ENCODE data around the gene LRP2.
"Not testable (repeated sequence)": the region's sequence is repeated elsewhere in the genome, so short reads cannot be mapped to it uniquely, and the experiment has no call there.

LRP2 gene

DNA sequence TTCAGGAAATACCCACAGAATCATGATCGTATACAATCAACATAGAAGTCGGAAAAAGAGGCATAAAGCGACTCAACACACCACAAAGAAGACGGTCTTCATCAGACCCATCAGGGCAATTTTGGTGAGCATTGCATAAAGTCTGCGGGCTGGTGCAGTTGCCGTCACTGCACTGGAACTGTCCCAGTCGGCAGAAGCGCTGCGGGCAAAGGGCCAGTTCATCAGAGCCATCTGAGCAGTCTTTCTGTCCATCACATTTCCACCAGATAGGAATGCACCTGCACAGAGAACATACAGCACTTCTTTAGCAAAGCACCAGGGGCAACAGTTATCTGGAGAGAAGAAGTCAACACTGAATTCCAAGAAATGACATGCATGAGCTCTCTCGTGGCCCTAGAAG is 187.2 kb downstream of the LRP2 start:
- no peak for DNase-seq (ENCODE audit: low spot score)

DNA sequence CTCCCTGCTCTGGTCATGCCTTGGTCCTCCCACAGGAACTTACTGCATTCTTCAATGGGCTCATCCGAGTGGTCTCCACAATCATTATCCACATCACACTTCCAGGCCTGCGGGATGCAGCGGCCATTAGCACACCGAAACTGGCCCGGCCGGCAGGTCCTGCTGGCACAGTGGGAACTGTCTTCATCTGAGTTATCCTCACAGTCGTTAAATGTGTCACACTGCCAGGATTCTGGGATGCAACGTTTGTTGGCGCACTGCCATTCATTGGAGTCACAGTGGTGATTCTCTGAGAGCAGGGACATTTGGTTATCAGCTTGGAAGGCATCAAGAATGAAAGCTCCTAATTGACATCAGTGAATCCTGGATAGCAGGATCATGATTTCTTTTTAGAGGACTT is 188.5 kb downstream of the LRP2 start:
- no peak for DNase-seq (ENCODE audit: low spot score)

DNA sequence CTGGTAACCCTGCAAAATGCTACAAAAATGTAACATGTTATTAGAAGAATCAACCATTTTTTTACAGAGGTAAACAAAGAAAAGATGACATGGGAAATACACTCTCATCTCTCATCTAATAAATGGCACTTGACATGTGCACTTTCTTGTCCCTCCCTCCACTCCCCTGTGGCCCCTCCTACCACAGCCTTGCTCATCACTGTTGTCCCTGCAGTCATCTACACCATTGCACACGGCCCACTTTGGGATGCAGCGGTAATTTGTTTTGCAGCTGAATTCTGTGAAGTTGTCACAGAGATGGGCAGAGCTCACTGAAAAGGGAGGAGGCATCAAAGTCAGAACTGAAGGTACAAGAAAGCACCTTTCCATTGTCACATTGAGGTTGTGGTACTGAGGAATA is 189.4 kb downstream of the LRP2 start:
- no peak for DNase-seq (ENCODE audit: low spot score)

DNA sequence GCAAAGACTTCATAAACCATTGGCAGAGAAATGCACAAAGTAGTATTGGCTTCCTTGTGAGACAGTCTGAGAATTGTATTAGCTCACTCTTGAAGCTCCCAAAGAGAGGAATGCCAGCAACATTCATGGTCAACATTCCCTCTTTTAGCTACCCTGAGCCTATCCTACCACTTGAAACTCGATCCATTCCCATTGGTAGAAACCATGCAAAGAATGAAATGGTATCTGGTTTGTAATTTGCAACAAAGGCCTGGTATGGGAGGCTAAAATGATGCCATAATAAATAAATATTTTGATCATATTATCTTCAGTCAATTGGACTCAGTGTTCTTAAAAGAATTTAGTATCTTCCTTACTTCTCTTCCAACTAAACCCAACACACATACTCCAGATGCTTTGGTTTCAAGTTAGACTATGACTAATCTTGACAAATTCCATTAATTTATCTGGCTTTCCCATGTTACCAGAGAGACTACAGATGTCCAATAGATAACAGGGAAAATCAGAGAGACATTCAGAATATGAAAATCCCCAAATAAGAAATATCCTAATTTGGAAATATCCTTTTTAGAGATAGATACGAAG is 190.1 kb downstream of the LRP2 start:
- no peak for DNase-seq (ENCODE audit: low spot score)

DNA sequence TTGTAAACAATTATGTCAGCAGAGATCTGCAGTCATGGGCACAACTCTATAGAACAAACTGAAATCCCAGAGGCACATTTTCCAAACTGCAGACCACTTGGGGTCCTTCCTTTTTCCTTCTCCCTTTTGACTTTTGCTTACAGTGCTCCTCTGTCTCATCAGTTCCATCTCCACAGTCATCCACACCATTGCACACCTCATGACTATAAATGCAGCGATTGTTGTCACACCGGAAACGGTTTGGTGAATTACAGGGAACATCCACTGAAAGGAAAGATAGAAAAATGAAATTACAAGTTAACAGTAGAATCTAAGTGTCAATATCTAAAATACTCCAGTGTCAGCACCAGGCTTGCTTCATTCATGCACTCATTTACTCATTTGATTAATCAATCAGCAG is 196.5 kb downstream of the LRP2 start:
- no peak for DNase-seq (ENCODE audit: low spot score)

DNA sequence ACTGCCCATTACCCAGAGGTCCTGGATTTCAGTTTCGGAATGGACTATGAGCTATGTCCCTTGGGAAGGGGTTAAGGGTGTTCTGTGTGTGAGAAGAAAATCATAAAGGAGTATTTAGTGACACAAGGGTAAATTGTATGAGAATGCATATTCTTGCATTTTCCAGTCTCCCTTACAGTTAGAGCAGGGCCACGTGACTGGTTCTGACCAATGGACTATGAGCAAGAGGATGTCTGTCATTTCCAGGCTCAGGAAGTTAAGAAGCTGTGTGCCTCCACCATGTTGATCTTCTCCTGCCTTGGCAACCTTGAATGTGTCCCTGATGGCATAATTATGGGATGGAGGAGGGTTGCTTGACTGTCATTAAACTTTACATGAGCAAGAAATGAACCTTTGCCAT is 198.0 kb downstream of the LRP2 start:
- no peak for DNase-seq (ENCODE audit: low spot score)

DNA sequence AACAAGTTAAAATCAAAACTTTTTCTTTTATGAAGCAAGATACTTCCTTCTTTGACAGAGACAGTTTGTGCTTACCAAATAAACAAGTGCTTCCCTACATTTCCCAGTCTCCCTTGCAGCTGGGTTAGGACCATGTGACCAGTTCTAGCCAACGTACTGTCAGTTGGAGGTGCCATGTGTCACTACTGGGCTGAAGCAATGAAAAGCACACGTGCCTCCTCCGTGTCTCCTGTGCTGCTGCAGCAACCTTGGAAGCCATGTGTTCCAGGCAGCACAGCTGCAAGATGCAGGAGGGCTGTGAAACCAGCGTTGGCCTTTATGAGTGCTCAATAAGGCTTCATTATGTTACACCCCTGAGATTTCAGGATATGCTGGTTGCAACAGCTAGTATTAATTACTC is 199.7 kb downstream of the LRP2 start:
- DNase-seq (ENCODE audit: low spot score) = no peak

DNA sequence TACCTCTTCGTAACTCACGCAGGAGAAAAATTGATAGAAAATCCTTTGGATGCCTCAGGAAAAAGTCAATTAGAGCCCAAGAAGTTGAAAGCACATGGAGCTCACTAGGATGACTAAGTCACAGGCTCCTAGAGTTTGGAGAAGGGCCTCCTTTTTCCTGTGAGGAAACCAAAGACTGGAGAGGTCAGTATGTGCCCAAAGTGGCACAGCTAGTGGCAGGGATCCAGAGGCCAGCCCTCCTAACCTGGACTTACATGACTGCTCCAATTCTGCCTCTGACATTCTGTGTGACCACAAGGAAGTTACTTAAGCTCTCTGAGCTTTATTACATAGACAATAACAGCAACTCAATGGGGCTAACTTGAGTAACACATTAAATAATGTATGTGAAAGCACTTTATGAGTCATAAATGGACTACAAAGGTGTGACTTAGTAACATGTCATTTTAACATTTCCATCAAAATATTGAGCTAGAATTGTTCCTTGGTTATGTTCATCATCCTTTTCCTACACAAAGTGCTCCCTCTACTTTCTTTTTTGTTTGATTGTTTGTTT is 201.3 kb downstream of the LRP2 start:
- no peak for DNase-seq (ENCODE audit: low spot score)

DNA sequence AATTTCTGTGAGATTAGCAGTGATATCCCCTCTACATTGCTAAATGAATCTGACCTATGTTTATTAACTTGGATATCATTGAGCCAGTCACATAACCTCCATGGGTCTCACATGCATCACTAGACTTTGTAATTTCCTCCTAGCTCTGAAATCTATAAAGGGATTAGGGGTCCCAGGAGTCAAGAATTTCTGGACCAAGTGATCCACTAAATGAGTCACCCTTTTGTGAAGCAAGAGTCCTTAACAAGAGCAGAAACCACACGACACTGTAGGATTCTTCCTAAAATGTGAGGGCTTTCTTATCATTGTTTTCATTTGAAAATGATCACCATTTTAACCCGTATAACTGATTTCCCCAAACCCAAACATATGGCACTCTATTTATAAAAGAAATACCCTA is 202.6 kb downstream of the LRP2 start:
- no peak for DNase-seq (ENCODE audit: low spot score)

DNA sequence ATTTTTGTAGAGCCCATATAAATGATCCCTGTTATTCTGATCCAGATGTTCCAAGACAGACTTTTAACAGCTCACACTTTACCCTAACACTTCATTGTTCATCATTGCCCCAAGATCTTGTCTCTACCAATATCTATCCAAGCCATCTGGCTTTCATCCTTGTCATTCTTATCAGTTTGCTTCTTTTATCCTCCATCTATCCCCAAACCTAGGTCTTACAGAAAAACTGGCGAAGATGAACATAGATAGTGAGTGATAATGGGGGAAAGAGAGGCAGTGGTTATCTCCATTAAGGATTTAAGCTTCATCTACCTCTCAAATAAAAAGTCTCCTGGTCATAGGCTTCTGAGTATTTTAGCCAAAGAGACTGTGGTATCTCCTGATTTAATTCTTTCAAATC is 203.5 kb downstream of the LRP2 start:
- no peak for DNase-seq (ENCODE audit: low spot score)

DNA sequence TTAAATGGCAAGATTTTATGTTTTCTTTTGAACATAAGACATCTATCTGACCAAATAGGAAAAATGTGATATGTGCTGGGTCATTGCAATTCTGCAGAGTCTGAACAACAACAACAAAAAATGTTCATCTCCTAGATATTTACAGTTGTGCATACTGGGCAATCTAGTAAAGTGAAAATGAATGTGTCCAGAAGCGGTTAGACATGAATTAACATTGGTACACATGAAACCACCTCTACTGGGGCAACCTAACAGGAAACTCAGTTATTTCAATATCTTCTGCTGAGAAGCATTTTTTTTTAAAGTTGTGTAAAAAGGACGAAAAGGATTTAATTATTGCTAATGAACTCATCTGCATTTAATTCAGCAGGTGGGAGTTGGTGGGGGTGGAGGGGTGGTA is 216.1 kb downstream of the LRP2 start:
- DNase-seq (ENCODE audit: low spot score) = no peak

DNA sequence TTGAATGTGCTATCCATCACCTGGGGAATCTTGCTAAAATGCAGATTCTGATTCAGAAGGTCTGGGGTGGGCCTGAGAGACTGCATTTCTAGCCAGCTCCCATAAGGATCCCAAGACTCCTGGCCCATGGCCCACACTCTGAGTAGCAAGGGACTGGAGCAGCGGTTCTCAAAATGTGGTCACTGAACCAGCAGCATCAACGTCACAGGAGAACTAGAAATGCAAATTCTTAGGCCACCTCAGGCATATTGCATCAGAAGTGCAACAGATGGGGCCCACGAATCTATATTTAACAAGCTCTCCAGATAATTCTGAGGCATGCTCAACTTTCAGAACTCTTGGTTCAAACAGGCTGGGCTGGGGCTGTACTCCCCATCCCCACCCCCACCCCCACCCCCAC is 218.3 kb downstream of the LRP2 start:
- DNase-seq (ENCODE audit: low spot score) = no peak

DNA sequence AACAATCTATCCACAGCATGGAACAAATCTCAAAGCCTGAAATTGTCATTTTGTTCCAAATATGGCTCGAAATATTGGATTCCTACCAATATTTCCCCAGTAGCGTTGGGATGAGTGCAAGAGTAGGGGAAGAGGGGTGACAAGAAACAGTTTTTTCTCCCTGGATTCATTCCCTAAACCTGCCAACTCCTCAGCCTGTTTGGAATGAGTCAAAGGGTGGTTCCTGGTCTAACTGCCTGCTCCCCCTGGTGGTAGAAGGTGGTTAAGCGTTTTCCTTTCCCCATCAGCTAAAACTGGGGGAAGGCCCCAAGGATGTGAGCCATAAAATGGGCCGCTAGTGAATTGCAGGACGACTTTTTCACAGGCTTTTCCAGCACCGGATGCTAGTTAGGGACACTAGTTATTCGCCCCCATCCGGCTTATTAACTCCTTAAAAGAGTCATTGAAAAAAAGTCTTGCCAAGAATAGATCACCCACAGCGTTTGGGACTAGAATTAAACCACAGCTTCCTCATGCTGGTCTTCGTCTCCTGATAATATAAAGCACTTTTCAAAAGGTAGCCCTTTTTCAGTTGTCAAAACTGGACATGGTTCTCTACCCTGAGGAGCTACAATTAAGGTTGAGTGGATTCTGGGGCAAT is 220.5 kb downstream of the LRP2 start:
- peak; percentile 51 for DNase-seq (ENCODE audit: low spot score)

DNA sequence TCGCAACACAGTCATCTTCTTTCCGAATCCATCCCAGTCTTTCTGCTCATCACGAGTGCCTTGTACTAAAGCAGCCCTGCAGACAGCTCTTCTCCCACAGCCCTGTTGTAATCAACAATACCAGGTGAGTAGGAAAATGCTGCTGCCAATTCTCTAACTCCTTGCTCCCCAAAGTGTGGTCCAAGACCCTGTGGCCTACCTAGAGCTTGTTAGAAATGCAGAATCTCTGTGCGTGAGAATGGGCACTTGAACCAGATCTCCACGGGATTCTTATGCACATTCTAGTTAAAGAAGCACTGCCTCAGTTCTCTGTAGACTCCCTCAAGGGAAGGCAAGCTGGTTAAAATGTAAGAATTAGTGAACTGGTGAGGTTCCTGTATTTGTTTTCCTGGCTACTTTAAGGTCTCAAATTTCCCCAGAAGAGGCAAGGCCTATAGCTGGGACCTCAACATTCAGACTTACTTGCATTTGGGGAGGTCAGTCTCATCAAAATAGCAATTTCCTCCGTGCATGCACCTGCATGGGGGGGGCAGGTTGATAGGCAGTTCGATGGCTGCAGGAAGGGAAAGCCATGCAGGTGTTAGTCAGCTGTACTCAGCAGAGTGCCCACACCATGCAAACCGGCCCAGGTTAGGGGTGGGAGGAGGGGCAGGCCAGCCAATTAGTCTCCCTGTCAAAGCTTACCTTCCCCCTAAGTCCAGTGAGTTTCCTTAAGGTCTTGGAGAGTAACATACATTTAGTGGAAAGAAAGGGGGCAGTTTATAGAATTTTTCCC is 222.2 kb downstream of the LRP2 start:
- DNase-seq (ENCODE audit: low spot score) = no peak

DNA sequence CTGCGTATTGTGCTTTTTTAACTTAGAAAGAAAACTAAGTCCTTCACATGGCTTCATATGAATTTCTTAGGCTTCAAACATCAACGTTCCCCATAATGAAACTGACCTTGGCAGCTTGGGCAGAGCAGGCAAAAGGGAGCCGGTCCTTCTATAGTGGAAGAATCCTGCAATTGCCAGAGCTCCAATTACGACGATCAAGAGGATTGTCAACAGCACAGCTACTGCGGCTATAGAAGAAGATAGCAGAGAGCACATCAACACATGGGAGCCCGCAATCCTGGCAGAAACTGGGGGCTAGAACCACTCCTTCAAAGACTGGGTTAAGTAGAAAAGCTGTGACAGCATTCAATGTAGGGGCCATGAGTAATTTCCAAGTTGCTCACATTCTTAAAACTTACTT is 223.2 kb downstream of the LRP2 start:
- no peak for DNase-seq (ENCODE audit: low spot score)

DNA sequence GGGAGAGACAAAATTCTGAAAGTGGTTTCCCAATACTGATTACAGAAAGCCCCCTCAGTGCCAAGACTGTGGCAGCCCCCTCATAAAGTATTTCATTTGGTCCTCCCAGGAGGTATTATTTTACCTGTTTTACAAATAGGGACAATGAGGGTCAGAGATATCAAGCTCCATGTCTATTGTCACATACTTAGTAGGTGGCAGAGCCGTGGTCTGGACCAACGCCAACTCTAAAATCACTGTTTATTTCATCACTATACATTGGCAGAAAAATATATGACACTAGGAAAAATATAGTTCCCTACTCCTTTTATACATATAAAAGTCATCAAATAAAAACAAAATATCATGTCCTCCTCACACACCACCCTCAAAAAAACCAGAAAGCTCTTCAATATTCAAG is 224.4 kb downstream of the LRP2 start:
- DNase-seq (ENCODE audit: low spot score) = no peak

DNA sequence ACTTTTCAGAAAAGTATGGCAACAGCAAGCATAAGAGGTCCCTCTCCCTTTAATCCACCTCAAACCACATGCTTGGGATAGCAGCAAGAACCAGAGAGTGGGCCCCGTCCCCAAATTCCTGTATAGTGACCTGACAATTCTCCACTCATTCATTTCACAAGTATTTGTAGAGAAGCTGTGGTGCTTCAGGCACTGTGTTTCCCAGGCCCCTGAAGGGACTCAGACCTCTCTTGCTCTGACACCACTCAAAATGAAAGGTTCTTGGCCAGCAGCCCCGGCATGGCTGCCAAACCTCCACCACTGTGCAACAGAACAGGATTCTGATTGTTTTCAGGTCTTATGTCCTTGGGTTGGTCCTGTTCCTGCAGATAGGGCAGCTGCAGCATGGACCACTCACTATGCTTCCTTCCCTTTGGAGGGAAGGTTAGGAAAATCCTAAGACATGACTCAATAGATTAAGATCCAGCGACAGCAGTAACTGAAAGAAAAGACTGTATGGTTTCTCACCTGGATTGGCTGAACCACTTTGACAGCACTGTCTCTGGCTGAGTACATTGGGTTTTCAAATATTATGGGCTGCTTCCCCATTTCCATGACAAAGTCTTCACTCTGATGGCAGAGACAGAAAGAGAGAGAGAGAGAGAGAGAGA is 225.3 kb downstream of the LRP2 start:
- no peak for DNase-seq (ENCODE audit: low spot score)

DNA sequence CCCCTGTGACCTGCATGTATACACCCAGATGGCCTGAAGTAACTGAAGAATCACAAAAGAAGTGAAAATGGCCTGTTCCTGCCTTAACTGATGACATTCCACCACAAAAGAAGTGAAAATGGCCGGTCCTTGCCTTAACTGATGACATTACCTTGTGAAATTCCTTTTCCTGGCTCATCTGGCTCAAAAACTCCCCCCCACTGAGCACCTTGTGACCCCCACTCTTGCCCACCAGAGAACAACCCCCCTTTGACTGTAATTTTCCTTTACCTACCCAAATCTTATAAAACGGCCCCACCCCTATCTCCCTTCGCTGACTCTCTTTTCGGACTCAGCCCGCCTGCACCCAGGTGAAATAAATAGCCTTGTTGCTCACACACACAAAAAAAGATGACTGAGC is 225.9 kb downstream of the LRP2 start:
- not testable (repeated sequence) for DNase-seq (ENCODE audit: low spot score)

DNA sequence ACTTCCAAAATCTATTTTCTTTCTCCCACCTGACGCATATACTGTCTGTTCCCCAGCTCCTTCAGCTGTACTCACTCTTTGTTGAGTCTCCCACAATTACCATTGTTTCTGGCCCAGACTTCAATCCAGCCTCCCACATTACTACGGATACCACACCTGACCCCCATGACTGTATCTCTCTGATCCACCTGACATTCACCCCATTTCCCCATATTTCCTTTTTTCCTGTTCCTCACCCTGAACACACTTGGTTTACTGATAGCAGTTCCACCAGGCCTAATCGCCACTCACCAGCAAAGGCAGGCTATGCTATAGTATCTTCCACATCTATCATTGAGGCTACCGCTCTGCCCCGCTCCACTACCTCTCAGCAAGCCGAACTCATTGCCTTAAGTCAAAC is 228.1 kb downstream of the LRP2 start:
- DNase-seq (ENCODE audit: low spot score) = not testable (repeated sequence)

DNA sequence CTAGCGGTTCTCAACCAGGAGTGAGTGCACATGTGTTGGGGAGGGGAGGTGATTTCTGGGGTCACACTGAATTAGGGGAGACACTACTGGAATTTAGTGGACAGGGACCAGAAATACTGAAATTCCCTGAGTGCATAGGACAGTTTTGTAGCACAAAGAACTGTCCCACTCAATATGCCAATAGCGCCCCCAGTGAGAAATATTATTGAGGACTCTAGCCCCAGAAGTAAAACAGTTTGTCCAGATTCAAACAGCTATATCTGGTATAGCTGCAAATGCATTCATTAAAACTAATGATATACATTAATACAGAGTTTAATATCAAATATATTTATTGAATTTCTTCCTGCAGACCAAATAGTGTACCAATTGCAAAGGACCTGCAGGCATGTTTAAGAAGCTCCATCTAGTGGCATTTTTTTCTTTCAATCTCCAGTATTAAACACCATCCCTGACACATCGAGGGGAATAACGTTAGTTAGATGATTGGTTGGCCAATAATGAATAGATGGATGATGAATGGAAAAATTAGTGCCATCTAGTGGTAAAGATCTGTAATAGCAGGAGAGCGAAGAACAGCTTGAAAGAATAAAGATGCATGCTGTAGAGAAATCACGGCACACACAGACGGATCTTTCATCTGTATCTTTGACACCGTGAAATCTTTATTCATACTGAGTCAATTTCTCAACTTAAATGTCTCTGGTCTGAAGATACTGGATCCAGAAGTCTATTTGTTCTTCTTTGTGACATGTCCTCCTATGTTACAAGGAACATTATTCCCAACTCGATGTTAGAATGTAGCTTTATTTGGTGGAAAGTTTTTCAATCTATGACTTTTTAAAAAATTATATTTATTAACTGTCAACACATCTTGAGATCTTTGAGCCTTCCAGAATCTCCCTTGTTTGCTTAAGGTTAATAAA is 230.5 kb downstream of the LRP2 start:
- DNase-seq (ENCODE audit: low spot score) = peak; percentile 56

DNA sequence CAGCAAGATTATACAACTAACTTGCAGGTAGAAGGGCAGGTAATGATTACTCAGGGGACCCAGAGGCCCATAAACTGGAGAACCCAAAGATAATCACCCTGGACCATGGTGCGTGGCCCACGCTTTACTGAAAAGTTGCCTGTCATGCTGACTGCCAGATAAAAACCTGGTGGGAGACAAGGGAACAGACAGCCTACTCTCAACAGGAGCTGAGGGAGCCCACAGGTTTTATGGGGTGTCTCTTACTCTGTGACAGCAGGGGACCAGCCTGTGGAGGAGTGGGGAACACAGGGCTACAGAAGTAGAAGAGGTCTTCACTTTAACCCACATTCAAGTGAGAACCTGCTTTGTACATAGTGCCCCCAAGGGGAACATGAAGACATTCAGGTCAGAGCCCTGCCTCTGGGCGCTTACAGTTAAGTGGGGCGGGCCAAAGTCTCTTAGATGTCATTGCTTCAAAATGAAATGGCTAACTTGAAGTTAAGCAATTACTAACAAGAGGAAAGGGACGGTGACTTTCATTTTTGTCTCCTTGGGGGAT is 232.6 kb downstream of the LRP2 start:
- no peak for DNase-seq (ENCODE audit: low spot score)

All from kidney capillary endothelial cell (primary cell).